GM04503 (cell line): ENCODE results near the gene MINDY4.

Experiments used
- DNase-seq: peaks from one replicate; pipeline ENCODE4 v3.0.0-alpha.2; 2012; ENCODE audit warnings: low read depth

The MINDY4 gene

DNA sequence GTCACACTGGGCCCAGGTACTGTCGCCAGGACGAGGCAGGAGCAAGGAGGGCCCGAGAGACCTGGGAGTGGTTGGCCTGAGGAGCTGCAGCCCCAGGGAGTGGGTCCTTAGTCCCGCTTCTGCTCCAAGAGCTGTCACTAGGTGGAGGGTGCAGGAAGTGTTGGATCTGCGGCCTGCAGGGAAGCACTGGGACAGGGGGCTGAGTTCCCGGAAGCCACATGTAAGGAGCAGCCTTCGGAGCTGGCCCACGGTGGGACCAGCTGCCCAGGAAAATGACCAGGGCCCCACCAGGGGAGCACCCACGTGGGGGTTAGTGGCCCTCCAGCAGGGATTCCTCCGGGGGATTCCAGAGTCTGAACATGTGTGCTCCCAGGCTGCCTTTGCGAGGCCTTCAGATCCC, 131.2 kb downstream of the MINDY4 start:
- DNase-seq: no peak

DNA sequence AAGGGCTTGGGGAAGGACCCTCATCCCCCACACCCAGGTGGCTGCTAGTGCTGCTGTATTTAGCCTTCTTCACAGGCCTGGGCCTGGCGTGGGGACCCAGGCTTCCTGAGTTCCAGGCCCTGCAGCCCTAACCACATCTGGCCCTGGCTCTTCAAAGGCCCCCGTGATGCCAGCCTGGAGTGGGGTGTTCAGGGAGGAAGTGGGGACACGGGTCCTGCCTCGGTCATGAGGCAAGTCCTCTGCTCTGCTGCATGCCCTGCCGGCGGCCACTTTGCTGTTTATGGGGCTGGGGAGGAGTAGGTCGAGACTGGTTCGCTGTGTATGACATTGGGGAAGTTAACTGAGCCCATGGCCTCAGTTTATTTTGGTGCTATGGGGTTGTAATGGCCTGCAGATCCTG, 131.9 kb downstream of the MINDY4 start:
- DNase-seq: no peak

DNA sequence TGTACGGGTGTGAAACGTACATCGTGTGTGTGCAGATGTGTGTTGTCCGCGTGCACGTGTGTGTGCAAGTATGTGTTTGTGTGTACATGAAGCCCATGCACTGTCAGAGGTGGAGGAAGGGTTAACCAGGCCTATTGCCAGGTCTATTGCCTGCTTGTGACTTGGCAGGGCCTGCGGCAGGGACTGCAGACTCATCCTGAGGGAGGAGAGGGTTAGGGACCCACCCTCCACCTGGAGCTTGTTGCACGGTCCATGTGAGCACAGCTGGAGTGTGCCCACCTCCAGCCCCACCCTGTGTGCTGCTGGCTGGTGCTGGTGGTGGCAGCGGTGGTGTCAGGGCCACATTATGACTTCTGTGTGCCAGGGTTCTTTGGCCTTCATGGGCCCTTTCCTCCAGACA, 133.3 kb downstream of the MINDY4 start:
- DNase-seq: no peak

DNA sequence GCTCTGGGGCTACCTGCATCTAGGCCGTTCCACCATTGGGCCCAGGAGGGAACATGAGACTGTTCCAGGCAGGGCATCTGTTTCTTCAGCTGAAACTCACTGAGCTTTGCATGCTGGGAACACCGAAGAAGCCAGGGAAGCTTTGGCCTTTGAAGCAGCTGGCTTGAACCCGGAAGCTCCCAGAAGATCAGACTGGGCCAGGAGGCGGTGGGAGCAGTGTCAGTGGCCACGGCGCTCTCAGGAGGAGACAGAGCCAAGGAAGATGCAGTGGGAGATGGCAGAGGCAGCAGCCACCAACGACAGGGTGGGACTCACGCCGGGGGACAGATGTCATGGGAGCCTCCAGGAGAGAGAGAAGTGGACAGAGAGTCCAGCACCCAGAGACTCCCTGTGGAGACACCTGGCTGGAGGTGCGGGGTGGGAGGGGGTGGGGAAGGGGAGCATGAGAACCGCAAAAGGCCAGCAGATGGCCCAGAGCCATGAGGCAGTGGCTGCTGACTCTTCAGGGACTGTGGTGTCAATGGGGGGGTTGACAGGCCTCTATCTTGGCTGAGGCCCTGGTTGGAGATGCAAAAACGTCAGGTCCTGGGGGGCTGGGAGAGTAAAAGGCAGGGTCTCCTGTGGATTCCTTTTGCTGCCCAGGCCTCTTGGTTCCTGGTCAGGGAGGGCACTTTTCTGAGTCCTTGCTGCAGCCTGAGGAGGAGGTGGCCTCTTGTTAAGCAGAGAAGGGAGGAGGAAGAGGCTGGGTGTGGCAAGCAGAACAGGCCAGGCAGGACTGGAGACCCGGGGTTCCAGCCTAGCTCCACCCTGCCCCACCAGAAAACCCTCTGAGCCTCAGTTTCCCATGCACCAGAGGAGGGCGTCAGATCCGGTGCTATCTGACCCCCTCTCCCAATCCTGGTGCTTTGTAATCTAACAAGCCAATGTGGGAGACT, 134.1 kb downstream of the MINDY4 start:
- no peak for DNase-seq

DNA sequence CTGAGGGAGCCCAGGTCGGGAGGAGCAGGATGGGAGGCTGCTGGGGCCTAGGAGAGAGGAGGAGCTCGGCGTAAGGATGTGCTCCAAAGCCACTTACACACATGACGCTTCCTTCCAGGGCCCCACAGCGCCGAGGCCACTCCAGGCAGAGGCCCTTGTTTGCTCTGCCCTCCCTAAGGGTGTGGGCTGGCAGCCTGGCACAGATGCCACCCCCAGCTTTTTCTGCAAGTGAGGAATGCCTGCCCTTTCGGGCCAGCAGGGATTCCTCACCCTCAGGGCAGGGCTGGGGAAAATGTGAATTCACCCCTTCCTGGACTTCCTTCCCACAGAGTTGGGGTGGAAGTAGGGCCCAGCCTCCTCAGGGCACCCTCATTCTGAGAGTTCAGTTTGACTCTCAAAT, 134.8 kb downstream of the MINDY4 start:
- no peak for DNase-seq

DNA sequence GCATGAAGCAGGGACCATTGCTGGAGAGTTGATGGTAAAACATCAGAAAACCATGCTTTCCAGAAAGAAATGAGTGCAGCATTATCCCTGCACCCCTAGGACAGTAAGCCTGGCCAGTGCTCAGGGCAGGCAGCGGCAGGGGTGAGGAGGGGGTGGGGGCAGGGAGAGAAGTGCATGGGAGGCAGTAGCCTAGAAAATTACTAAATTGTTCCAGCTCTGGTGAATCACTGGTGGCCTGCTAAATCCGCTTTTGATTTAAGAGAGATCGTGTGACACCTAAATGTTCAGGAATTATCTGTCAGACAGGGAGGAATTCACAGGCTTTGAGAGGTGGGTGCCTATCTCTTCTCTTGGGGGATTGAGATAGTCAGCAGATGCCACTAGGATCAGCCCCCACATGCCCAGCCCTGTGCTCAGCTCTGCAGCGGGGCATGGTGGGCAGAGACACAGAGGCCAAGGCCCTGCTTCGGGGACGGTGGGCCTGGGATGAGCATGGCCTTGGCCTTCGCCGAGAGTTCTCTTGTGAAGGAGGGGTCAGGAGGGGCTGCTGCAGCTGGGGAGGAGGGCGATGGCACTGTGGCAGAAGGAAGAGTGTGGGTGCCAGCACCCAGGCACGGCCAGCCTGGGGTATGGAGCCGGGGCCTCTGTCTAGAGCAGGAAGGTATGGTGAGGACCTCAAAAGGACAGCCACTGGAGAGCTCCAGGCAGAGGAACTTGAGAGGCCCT, 135.5 kb downstream of the MINDY4 start:
- peak; percentile 47 for DNase-seq

DNA sequence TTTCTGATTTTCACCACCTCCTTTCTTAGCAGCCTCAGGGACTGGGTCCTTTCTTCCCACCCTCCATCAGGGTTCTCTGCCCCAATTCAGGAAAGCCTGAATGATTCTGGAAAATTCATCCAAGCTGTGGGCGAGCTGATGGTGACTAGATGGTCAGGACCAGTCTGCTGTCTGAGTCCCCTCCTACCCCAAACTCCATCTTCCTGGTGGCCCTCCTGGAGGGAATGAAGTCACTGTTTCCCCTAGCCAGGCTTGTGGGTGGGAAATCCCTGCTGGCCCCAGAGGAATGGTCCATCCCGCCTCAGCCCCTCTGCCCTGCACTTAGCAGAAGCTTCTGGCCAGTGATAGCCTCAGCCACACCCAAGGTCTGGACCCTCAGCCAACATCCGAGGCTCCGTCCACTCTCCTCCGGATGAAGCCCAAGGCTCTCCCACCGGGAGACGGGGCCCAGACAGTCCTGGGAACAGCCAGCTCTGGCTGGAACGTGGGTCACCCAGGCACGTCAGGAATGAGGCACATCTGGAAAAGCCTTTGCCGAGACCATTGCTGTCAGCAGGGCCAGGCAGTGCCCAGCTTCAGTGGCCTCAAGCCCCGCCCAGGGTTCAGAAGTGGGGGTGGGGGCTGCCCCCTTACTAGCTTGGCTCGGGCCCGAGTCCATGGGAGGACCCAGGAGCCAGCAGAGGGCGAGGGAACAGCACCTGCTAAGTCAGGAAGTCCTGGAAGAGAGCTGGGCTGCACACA, 136.5 kb downstream of the MINDY4 start:
- DNase-seq: no peak

DNA sequence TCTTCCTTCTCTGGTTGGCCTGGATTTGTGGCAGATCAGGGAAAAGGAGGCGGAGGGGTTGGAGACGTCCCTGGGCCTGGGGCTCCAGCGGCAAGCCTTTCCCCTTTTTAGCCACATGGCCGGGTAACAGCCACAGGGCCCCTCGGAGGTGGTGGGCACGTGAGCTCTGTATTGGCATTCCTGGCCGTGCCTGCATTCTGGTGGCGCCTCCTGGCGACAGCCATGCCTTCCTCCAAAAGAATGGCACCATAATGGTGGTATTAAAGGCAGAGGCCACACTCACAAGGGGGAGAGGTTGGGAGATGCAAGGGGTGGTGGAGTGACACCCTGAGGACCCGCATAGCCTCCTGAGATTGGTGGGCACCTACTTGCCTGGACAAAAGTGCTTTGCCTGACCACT, 137.5 kb downstream of the MINDY4 start:
- no peak for DNase-seq

DNA sequence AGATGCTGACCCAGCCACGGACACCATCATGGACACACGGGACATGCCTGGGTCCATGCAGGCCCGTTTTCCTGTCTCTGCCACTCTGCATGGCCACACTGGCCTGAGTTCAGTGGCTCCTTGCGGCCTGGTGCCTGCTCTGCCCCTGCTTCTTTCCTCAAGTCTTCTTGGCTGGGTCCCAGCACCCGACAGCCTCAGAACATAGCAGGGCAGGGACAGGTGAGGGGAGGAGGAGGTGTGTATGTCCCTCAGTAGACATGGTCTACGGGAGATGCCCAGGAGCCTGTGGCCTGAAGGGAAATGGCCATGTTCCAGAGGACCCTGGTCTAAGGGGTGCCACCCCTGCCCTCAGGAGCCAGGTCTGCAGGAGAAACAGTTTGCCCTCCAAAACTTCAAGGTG, 138.2 kb downstream of the MINDY4 start:
- no peak for DNase-seq

DNA sequence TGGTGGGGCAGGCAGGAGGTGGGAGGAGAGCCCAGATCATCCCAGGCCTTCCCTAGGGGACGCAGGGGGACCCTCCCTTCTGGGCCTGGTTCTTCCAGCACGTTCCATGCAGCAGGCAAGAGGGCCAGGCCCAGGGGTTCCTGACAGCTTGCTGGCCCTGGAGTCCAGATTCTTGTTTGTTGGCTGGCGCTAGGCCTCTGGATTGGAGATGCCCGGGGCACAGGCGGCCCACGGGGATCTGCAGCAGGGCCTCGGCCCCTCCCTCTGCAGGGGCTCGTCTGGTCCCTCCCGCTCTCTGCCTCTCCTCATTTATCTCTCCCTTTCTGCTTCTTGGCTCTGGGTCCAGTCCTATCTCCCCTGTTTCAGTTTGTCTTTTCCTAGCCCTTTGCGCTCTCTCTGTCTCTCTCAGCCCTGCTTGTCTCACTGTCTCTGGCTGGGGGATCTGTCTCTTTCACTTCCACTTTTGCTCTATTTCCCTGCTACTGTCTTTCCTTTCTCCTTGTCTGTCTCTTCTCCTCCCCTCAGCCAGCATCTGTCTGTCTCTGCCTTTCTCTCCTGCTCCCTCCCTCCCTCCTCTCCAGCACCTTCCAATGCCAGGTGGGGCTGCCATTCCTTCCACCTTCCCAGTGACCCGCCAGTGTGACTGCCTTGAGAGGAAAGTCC, 139.3 kb downstream of the MINDY4 start:
- no peak for DNase-seq

DNA sequence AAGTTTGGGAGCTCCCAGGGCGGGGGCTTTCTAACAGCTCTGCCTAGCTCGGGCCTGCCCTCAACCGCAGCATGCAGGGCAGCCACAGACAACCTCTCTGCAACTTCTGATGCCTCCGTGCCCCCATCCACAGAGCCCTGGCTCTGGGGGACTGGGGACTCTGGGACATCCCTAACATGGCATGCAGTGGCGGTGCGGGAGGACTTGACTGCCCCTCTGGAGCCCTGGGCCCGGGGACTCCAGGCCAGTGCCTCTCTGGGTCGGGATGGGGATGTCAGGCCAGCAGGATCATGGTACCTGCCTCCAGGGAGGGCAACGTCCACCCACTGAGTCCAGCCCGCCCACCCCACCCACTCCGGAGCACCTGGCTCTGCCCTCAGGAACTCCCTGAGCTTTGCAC, 139.9 kb downstream of the MINDY4 start:
- no peak for DNase-seq

DNA sequence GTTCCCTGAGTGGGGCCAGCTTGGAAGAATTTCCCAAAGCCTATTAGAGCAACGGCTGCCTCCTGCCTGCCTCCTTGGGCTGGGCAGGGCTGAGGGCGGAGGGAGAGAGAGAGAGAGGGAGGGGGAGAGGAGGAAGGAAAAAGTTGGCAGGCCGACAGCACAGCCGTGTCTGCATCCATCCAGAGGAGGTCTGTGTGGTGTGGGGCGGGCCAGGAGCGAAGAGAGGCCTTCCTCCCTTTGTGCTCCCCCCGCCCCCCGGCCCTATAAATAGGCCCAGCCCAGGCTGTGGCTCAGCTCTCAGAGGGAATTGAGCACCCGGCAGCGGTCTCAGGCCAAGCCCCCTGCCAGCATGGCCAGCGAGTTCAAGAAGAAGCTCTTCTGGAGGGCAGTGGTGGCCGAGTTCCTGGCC, 140.3 kb downstream of the MINDY4 start, which contains the start of gene AQP1:
AQP1 (plus strand) TSS at position 293 of the 409 bp plus-strand sequence; CDS start at position 350, 57 bp downstream.
- DNase-seq: no peak

DNA sequence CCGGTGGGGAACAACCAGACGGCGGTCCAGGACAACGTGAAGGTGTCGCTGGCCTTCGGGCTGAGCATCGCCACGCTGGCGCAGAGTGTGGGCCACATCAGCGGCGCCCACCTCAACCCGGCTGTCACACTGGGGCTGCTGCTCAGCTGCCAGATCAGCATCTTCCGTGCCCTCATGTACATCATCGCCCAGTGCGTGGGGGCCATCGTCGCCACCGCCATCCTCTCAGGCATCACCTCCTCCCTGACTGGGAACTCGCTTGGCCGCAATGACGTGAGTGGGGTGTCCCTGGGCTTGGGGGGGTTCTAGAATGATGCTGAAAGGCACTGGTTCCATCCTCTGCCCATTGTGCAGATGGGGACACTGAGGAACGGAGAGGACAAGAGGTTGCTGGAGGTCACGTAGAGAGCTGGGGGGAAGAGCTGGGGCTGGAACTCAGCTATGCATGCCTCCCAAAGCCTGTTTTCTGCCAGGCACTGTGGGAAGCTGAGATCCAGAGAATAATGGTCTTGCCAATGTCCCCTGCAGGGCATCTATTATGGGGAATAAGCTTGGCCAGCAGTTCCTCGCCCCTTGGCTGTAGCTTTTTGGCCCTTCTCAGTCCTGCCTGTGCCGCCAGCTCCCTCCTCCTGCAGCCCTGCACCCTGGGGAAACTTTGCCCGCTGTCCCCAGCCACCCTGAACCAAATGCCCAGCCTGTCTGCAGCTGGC, 141.0 kb downstream of the MINDY4 start:
- no peak for DNase-seq

DNA sequence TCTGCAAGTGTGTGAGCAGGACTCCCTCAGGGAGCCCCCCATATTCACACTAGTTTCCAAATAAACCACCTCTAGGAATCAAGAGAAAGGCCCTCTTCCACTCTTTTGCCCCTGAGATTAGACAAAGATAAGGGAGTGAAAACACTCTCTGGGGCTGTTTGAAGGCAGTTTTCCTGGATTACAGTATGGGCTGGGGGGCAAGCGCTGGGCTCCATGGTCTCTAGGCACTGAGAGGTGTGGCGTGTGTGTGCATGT, 141.4 kb downstream of the MINDY4 start:
- DNase-seq: no peak

DNA sequence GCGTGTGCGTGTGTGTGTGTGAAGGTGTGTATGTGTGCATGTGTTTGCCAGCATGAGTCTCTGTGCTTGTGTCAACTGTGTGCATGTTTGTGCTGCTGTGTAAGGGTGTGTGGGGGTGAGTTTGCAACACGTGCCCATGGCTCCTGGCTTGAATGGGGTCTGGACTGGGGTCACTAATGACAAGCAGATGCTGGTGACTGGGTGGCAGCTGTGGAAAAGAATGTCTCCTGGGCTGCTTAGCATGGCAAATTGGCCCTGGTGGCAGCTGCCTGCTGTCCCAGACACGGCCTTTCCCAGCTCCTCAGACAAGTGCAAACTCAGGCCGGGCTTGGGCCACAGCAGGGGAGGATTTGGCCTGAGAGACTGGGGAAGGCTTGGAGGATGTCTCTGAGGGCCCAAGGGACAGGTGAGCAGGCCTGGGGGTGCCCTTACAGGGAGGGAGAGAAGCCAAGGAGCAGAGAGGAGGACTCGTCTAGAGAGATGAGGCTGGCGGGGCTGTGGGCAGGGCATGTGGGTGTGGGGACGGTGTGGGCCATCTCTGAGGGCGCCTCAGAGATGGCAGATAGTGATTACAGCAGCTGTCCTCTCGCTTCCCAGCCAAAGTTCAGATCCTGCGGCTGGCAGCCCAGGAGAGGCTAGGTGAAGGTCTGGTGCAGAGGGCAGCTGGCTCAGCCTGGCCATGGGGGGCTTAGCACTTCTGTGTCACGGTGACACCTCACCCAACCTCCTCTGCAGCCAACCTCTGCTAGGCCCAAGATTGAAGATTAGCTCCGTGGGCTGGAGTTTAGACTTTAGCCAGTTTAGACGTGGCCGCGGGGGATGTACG, 142.0 kb downstream of the MINDY4 start:
- no peak for DNase-seq

DNA sequence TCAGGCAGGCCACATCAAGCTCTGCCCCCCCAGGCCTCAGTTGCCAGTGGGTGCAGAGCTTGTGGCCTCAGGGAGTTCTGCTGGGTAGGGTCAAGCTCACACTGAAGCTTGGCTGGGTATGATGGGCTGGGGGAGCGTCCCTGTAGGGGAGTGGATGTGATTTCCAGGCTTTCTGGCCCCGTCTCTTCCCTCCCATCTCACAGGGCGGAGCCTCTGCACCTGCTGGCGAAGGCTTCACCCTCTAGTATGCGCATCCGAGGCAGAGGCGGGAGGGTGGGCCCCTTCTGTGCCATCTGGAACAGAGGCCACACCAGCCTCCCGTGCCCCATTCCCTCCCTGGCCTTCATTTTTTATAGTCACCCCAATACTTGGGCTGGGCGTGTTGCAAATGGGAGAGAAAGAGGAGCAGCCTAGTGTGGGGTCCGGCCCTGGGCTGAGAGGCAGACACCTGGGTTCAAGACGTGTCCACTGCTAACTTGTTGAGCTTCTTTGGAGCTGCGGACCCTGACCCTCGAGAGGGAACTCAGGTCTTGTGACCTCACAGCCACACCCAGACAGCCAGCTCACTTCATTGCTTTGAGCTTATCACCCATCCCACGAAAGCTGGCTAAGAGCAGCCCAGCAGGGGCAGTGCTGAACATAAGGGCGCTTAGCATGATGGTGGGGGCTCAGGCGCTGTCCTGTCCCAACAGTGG, 142.8 kb downstream of the MINDY4 start:
- no peak for DNase-seq

DNA sequence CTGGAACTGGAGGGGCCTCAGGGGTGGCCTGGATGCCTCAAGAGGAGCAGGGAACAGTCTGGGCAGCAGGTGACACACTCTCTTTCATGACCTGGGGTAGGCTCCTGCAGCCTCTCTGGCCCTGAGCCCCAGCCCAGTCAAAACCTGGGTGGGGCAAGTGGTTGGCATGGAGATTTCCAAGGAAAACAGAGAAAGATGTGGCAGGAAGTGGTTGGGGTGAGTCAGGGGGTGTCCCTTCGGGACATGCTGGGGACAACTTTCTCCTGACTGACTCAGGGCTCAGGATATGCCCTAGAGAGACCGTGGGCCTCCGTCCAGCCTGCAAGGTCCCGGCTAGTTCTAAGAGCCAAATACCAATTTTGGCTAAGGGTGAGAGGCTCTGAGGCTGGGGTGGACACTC, 143.4 kb downstream of the MINDY4 start:
- peak; percentile 61 for DNase-seq

DNA sequence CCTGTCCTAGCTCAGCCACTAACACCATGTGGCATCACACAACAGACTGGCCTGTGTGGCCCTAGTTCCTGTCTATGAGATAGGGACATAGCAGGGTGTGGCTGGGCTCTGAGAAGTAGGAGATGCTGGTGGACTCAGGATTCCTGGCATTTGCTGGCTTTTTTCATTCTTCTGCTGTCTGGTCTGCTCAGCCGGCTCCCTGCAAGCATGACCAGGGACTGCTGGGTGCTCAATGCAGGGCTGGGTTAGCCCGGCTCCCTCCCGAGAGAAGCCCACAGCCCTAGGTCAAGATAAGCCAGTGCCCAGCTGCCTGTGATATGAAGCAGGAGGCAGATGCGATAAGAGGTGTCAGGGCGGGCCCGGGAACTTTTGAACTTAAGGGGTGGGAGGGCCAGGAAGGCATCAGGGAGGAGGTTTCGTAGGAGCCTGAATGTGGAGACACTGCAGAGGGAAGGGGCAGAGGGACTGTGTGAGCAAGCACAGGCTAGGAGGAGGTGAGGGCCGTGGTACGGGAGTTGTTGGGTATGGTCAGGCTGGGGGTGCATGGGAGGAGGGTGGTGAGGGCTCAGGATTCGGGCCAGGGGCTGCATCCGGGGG, 143.9 kb downstream of the MINDY4 start:
- DNase-seq: no peak

DNA sequence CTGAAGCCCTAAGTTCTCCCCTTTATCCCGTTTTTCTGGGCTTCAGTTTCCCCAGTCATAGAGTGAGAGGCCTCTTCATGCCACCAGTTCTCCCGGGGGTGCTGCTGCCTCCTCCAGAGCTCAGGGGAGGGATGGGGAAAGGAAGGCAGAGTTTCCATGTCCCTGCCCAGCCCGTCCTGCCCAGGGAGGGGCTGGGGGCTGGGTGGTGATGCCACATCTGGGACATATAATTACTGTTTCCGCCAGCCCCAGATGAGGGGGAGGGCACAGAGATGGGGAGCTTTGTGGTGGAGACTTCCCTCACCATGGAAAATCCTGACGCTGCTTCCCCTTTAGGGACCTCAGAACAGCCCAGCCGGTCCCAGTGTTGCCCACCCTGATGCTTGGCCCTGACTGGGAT, 144.5 kb downstream of the MINDY4 start:
- DNase-seq: no peak

DNA sequence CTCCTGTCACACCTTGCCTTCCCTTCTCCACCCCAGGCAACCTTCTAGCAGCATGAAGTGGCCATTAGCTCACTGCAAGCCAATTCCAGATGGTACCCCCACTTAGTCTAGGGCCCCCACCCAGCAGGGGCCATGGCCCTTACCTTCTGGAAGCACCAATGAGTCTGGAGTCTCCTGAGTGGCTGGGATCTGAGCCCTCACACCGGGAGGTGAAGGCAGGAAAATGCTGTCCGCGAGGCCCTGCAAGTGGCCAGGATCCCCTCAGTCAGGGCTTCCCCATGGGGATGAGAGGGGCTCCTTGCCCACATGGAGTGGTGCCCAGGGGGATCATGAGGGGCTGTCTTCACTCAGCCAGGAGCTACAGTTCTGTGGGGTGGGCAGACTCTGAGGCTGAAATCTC, 145.0 kb downstream of the MINDY4 start:
- DNase-seq: no peak
